ENCODE data around the gene LCN1.
A peak's percentile ranks its signal among the peaks of the same experiment; 100 is the strongest.

The LCN1 gene

DNA sequence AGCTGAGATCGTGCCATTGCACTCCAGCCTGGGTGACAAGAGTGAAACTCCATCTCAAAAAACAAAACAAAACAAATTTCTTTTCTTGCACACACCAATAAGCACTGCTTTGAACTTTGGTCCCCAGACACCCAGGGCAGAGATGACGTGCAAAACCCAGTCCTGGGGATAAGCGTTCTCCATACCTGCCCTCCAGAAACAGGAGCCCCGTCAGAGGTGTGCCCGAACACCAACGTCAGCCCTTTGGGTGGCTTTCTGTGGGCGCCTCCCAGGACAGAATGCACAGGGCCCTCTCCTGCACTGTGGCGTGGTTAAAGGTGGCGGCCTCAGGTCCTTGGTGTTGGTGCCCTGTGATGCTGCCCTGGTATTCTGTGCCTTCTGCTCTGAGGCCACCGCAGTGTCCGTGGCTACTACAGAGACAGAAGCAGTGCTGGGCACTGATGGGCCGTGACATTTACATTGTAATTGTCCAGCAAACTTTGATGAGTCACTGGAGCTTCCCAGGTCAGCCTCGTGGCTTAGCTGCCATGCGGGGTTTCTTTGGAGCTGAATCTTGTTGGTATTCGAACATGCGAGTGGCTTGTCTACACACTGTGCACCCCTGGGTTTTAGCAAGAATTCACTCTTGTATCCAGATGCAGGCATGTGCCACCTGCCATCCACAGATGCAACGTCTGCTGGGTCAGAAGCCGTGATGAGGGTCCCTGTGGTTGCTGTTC, 31.9 kb upstream of the LCN1 start:
- no peak for DNase-seq

DNA sequence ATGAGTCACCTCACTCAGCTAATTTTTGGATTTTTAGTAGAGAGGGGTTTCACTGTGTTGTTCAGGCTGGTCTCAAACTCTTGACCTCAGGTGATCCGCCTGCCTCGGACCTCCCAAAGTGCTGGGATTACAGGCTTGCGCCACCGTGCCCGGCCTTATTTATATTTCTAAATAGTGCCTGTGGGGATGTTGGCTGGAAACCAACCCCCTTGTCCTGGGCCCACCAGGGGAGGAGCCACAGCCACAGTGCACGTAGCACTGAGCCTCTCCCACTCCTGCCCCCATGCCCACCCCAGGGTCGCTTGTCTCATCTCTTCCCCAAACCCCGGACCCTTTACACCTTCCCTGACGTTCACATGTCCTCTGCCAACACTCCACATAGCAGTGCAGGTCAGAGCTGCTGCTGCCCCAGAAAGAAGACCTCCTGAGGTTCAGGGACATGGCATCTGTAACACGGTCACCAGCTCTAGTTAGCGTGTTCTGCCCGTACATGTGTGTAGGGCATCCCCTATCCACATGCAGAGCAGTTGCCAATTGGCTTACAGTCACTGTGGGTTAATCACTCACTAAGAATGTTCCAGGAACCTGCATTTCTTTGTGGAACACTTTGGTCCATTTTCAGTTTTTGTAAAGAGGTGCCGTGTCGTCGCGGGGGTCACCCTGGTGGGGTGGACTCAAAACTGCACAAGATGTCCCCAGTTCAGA, 30.9 kb upstream of the LCN1 start:
- no peak for DNase-seq

DNA sequence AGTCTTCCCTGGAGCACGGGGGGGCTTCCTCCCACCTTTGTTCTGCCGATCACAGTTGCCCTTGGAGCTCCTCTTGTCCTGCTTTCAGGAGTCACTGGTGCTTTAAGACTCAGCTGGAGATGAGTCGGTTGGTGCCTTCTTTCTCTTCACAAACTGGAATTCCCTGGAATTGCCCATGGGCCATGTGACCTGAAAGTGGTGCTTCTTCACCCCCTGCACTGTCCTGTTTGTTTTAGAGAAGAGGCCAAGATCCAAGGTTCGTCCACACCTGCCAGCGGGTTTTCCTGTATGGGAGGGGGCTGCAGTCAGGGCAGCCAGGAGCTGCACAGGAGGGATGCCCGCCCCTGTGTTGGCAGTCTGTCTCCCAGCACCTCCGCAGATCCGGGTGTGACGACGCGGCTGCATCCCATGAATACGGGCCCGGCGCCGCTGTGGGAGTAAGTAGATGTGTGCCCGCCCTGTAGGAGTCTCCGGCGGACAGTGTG, 30.2 kb upstream of the LCN1 start:
- DNase-seq = no peak

DNA sequence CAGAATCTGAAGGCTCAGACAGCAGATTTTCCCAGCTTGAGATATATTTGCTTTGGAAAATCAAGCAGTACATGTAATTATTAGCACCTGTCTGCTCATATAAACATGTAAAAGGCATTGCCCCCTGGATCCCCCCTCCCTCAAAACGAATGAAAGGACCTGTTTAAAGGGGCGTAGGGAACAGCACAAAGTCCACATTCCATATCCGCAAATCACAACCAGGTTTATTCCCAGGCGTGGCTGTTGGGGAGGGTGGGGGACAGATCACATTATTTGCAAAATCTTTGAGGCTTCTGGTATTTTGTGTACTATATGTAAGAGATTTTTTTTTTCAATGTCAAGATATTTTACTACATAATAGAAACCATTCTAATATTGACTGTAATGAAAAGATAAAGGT, 29.5 kb upstream of the LCN1 start:
- no peak for DNase-seq

DNA sequence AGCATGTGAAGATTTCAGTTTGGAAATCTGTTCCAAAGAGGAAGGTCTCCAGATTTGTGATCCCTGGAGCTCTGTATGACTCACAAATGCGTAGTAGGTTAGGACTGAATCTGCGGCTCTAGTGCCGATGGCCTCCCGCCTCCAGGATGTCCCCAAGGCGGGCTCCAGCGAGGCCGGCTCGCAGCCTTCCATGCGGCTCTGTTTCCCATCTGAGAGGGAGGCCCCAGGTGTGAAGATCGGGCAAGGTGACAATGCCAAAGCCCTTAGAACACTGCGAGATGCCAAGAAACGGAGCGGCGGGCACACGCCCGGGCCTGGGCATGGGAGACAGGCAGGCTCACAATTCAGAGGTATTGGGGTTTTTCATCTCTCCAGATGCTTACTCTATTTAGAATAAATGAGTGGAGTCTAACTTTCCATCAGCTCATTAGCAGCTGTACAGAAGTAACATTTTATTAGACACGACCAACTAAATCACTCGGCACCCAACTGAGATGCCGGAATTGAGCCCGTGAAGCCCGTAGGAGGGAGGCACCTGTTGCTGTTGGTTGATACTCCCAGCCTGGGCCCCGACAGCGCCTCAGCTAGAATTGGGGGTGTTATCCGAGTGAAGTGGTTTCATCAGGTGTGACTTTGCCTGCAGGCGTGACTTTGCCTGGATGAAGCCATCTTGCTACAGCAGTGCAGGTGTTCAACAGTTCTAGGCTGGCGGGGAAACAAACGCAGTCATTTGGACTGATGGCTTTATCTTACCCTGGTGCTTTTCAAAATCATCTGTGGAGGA, 28.2 kb upstream of the LCN1 start:
- DNase-seq = no peak

DNA sequence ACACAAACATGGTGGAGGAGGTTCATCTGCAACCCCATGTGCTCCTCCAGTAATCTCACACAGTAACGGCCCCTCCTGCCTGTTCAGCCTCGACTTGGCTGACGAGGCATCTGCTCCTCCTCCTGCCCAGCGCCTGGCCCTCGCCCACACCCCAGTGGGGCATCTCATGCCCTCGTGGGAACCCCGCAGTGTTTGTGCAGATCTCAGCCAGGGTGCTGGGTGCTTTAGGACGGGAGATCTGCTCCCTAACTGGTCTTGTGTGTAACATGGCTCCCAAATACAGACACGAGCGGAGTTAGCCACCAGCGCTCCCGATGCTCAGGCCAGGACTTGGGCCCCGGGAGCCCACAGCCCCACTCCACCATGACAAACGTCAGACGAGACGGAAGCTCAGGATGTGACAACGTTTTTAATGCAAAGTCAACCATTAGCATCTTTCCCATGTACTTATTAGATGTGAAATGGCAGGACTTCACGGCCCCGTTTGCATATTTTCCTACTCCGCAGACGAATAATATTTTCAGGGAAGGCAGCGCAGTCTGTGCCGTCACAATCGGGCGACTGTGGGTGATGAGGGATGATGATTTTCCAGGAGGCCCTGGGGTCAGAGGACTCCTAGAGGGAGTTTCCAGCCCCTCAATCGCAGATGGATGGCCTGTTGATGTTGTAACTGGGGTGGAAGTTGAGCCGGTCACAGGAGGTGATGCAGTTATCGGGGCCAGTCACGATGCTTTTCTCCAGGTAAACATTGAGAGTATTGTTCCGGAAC, 26.3 kb upstream of the LCN1 start:
- DNase-seq = no peak

DNA sequence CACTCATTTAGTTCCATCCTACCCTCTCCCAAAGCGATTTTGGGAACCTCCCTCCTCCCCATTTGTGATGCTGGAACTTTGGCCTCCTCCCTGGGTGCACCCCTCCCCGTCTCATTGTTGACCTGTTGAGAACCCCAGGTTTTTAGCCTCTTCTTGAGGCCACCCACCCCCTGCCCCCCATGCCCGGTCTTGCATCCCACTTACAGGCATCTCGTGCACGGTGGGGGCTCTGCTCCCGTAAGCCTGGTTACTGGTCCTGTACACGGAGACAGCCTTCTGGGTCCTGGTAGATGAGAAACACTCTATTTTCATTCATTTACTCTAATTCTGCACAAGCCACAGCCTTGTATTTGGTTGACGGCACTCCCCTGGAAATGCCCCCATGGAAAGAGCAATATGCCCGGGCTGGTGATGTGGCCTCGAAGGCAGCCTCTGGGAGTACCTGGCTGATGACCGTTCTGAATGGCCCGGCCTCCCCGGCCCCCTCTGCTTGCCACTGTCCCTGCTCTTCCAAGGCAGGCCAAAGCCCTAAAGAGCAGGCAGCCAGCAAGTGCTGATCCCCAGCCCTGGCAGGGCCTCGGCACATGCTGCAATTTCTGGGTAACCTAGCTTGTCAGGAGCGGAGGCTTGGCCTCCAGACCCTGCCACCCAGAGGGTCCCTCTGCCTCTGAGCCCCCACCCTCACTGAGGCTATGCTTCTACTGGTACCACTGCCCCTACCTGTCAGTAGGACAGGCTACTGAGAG, 22.7 kb upstream of the LCN1 start:
- no peak for DNase-seq

DNA sequence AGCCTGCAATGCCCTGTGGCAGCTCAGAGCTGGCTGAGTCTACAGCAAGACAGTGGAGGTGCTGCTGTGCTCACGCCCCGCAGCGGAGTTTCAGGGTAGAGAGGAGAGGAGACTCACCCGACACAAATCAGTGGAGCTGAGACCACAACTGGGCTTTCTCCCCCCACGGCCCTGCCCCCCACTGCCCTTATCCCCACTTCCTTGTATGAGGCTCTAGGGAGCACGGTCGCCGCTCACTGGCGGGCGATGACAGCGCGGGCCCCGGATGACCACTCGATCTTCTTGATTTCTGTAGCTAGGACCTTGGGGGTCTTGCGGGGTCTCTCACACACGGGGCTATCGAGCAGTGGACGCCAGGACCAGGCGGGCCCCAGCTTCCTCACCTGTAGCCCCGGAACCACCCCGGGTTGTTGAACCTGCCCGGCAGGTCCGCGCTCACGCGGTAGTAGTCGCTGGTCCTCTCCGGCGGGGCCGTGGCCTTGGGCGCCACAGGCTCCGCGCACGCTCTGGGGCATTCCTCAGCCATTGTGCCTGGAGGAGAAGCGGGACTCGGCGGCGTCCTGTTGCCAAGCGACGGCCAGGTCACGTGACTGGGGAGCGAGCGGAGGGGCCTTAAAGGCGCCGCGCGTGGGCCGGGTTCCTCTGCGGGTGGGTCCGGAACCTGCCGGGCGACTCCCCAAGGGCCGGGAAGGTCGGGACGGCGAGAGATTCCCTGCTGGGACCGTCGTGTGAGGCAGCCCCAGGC, 21.7 kb upstream of the LCN1 start:
- peak; percentile 49 for DNase-seq

DNA sequence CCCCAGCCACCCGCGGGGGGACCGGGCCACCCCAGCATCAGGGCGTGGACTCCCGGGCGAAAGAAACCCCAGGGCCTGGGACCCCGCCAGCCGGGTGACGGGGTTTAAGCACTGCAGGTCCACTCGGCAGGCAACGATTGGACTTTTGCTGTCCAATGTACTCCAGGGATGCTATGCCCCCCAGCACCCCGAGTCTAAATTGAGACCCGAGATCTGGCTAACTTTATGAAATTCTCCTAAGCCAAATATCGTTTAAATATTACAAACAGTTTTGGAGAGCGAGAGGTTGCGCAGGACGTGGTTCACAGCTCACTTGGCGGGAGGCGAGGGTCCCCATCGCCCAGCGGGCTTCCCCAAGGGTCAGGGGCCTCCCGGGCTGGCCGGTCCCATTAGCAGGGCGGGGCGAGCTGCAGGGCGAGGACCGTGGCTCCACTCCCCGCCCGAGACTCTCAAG, 21.1 kb upstream of the LCN1 start:
- no peak for DNase-seq

DNA sequence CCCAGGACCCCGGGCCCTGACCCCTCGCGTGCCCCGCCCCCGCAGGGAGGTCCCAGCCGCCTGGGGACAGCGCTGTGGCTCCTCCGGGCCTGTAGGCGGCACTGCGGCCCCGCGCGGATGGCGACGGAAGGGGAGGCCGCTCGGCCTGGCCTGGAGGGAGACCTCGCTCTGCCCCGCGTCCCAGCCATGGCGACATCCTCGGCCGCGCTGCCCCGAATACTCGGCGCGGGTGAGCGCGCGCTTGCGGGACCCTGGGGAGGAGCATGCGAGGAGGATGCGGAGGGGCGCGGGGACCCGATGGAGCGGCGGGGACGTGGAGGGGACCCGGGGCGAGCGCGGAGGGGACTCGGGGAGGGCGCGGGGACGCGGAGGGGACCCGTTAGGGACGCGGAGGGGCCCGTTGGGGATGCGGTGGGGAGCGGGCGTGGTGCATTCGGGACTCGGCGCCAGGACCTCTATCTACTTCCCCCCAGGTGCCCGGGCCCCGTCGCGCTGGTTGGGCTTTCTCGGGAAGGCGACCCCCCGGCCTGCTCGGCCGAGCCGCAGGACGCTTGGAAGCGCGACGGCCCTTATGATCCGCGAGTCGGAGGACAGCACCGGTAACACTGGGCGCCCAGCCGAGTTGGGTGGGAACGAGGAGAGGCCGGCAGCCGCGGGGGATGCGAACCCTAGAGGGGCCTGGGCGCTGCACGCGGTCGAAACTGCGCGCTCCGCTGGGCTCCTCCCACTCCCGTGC, 20.5 kb upstream of the LCN1 start, which contains the start of gene MRPS2:
TSS of gene MRPS2 (plus strand) at position 158 of the 736 bp plus-strand sequence. CDS start at position 187, 29 bp downstream.
- peak; percentile 57 for DNase-seq

DNA sequence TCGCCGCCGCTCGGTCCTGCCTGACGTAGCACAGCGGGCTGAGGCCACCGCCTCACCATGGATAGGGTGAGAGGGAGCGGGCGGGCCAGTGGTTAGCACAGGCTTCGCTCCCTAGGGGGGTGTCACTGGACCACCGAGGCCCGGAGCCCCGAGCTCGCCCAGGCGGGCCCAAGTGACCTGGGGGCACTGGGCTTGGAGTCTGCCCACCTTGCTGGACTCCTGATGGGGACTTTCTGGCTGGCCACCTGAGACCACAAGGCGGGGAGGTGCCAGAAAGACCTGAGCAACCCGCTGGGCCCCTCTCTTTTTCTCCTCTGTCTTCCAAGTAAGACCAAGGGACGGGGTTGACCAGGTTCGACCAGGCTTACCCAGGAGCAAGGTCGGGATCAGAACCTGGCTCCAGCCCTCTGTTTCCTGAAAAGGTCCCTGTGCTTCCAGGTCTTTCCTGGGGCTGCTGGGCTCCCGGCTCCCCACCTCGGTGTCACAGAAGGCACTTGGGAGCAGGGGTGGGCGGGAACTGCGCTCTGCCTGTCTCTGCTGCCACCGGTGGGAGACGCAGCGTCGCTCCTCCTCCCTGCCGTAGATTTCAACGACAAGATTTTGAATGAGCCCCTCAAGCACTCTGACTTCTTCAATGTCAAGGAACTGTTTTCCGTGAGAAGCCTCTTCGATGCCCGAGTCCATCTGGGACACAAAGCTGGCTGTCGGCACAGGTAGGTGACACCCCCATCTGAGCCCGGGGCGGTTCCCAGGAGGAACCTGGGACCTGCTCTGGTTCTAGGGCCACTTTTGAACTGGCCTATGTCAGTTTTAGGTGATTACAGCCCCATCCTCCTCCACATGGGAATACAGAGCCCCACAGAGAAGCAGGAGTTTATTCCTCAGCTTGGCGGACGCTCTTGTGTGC, 19.7 kb upstream of the LCN1 start:
- DNase-seq = no peak

DNA sequence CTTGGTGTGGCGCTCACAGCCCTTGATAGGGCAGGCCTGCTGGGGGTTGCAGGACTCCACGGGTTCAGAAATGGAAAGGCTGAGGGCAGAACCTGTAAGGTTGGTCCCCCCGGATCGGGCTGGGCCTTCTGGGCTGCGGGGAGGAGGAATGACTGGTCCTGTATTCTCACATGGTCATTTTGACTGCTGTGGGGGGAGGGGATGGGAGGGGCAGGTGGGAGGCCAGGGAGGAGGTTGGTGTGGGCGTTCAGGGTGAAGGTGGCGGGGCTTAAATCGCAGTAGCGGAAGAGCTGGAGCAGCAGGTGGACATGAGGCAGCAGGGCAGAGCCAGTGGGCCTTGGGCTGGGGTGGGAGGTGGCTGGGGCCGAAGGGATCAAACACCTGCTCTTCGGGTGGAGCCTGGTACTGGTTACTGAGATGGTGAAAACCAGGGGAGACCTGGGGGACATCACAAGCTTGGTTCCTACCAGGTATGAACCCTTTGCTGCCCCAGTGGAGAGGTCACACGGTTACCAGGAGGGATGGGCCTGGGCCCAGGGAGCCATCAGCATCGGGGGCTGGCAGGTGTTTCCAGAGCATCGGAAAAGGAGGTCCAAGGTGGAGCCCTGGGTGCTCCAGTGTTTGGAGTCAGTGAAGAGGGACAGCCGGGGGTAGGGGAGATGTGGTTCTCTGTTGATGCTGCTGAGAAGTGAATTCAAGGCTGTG, 18.9 kb upstream of the LCN1 start:
- no peak for DNase-seq

DNA sequence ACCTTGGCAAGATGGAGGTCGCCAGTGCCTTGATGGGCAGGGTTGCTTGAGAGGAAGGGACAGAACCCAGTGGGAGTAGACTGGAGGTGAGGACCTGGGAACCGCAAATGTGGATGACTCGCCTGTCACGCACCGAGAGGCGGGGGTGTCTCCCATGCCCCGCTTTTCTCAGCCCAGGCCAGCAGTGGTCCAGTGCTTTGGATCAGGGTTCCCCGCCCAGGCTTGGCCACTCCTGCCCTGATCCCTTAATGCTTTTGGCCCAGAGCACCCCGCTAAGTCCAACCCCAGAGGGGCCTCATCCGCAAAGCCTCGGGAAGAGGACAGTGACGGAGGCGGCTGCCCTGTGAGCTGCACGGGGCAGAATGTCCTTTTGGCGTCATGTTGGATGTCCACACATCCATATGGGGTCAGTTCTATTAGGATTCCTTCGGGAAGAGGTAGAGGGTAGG, 18.3 kb upstream of the LCN1 start:
- DNase-seq = no peak

DNA sequence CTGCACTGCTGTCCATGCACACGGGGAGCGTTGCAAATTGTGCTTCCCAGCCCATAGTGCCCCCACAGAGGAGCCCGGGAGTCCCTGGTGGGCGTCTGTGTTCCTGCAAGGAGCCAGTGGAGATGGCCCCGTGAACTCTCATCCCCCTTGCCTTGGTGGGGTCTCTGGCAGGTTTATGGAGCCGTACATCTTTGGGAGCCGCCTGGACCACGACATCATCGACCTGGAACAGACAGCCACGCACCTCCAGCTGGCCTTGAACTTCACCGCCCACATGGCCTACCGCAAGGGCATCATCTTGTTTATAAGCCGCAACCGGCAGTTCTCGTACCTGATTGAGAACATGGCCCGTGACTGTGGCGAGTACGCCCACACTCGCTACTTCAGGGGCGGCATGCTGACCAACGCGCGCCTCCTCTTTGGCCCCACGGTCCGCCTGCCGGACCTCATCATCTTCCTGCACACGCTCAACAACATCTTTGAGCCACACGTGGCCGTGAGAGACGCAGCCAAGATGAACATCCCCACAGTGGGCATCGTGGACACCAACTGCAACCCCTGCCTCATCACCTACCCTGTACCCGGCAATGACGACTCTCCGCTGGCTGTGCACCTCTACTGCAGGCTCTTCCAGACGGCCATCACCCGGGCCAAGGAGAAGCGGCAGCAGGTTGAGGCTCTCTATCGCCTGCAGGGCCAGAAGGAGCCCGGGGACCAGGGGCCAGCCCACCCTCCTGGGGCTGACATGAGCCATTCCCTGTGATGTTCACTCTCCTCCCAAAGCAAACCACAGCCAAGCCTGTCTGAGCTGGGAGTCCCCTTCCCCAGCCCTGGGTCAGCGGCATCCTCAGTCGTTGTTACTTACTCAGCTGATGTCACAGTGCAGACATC, 17.6 kb upstream of the LCN1 start:
- DNase-seq = no peak

DNA sequence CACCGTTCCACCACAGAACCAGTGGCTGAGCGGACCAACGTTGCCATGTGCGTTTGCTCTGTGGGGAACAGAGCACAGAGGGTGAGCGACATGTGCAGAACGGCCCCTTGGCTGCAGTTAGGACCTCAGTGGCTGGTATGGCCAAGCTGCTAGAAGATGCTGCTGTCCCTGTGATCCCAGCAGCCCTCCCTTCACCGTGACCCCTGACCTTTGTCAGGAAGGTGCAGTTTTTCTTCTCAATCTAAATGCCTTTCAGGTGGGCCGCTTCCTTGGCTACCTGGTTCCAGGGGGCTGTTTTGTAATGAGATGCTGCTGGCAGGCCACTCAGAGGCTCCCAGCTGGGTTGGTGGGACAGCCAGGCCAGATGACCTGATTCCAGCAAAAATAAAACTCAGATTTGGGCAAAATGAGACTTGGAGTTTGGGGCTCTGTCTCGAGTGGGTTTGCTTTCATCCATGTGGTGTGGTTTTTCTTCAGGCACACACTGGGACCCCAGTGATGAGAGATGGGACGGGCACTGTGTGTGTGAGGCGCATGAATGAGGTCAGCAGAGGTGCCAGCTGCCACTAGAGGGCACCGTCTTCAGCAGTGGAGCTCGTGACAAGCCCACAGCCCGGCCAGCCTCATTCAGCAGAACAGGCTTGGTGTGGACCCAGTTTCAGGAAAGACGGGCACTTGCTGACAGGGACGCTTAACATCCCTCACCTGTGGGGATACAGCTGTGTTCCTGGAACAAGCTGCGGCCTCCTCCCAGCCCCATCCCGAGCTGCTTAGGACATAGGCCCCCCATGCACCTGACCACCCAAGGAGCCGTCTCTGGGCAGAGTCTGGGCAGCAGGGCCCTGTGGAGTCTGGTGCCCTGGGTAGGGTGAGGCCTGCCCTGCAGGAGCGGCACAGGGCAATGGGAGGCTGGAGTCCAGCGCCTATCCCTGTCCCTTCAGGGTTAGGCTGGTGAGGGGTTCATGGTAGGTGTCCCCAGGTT, 16.7 kb upstream of the LCN1 start:
- DNase-seq = no peak
